Activated naive CD4-positive, alpha-beta T cell treated with Interleukin-2 at 50 U/mL for 16 hours (primary cell): Measurements from ENCODE around the gene RIMS1.
A peak's percentile ranks its signal among the peaks of the same experiment; 100 is the strongest.

Experiments used
- DNase-seq: peaks from one replicate; pipeline ENCODE4 v3.0.0-alpha.2; 2020

RIMS1 gene

GRCh38 chr6:72365773-72366172, 479.4 kb downstream of the RIMS1 start:
- DNase-seq, result no peak

- DNase-seq, result no peak
These were observed 481.1 kb downstream of the RIMS1 start for GRCh38 chr6:72367439-72367838.

GRCh38 chr6:72371473-72371872, 485.1 kb downstream of the RIMS1 start:
- DNase-seq, result no peak

GRCh38 chr6:72374172-72374571, 487.8 kb downstream of the RIMS1 start:
- no peak for DNase-seq

GRCh38 chr6:72374857-72375256, 488.5 kb downstream of the RIMS1 start:
- DNase-seq, result no peak

GRCh38 chr6:72376736-72377135, 490.4 kb downstream of the RIMS1 start:
- no peak for DNase-seq

GRCh38 chr6:72381076-72381475, 494.7 kb downstream of the RIMS1 start:
- DNase-seq, result no peak

- no peak for DNase-seq
These were observed 496.5 kb downstream of the RIMS1 start for GRCh38 chr6:72382602-72383529.

- no peak for DNase-seq
These were observed 500.0 kb downstream of the RIMS1 start for GRCh38 chr6:72386324-72386723.

GRCh38 chr6:72389698-72390097, 503.3 kb downstream of the RIMS1 start:
- DNase-seq, result no peak

GRCh38 chr6:72390548-72390947, 504.2 kb downstream of the RIMS1 start:
- no peak for DNase-seq

- DNase-seq, result no peak
These were observed 515.5 kb downstream of the RIMS1 start for GRCh38 chr6:72401865-72402264.

GRCh38 chr6:72403413-72403812, 517.1 kb downstream of the RIMS1 start:
- no peak for DNase-seq

- DNase-seq, result no peak
These were observed 520.2 kb downstream of the RIMS1 start for GRCh38 chr6:72406517-72406916.

GRCh38 chr6:72410769-72411168, 524.4 kb downstream of the RIMS1 start:
- no peak for DNase-seq

GRCh38 chr6:72411872-72412708, 525.7 kb downstream of the RIMS1 start:
- peak; percentile 73 for DNase-seq

- no peak for DNase-seq
These were observed 526.3 kb downstream of the RIMS1 start for GRCh38 chr6:72412709-72413044.

- DNase-seq, result no peak
These were observed 527.5 kb downstream of the RIMS1 start for GRCh38 chr6:72413884-72414283.

GRCh38 chr6:72414657-72415056, 528.3 kb downstream of the RIMS1 start:
- no peak for DNase-seq

- no peak for DNase-seq
These were observed 530.6 kb downstream of the RIMS1 start for GRCh38 chr6:72416744-72417465.

- DNase-seq, result no peak
These were observed 531.4 kb downstream of the RIMS1 start for GRCh38 chr6:72417759-72418158.

- no peak for DNase-seq
These were observed 532.1 kb downstream of the RIMS1 start for GRCh38 chr6:72418495-72418894.

GRCh38 chr6:72419966-72420365, 533.6 kb downstream of the RIMS1 start:
- DNase-seq, result no peak
